SK-N-SH treated with all-trans-retinoic acid at 6 μM for 48 hours (cell line): ENCODE measurements around the gene B3GNT7.

Experiments
- ATAC-seq: fragments of 200-7000 bp; cut with Tn5 transposase; 3 replicates; pipeline ENCODE4 v1.9.1; 2020; ENCODE audit warnings: mild to moderate bottlenecking, moderate library complexity
- BACH2 ChIP-seq: fragments of 250-450 bp; sonication (Bioruptor Pico); IDR thresholded peaks from 2 replicates; pipeline ENCODE4 v1.9.0; 2021; ENCODE audit warnings: mild to moderate bottlenecking, borderline replicate concordance
- PPARA ChIP-seq: fragments of 250-450 bp; sonication (Bioruptor Pico); IDR thresholded peaks from 2 replicates; pipeline ENCODE4 v1.5.0; 2020; ENCODE audit warnings: mild to moderate bottlenecking, borderline replicate concordance

Gene B3GNT7

DNA sequence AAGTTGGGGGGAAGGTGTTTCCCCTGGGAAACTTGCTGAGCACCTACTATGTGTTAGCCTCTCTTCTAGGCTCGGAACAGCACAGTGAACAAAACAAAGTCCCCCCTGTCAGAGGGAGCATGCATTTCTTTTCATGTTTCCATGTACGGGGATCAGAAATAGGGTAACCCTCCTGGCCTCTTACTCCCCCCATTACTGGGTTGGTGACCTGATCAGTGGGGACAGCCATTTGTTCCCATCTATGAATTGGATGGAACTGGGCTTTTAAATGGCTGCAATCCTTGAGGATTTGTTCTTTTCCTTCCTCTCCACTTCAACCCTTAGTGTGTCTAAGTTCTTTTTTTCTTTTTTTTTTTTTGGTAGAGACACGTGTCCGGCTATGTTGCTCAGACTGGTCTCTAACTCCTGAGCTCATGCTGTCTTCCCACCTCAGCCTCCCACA, 55.1 kb downstream of the B3GNT7 start:
- ATAC-seq: no peak
- no peak for TF ChIP-seq BACH2 (CRISPR knock-in tag)
- TF ChIP-seq PPARA (CRISPR knock-in tag): no peak
